Keratinocyte (primary cell): ENCODE measurements around the gene CUTC. TPM values are rescaled to one million over a fixed set of nuclear protein-coding genes. Genes with fewer than 3 reads are reported as not detected.

ENCODE experiments used
- DNase-seq: peaks from one replicate; pipeline ENCODE4 v3.0.0-alpha.2; 2011; ENCODE audit warnings: low read depth, missing footprints, low spot score
- FAIRE-seq: peaks from 2 replicates; lab custom pipeline; 2011; peaks lifted over from hg19 to GRCh38; lab: Jason Lieb, UNC
- H2AFZ ChIP-seq: 2 replicates; pipeline ENCODE4 v1.6.0; 2012; ENCODE audit warnings: low read length, control low read depth, inconsistent platforms; ENCODE audit not compliant: control insufficient read depth
- H3K27ac ChIP-seq: 2 replicates; pipeline ENCODE4 v1.5.1; 2011; ENCODE audit warnings: low read length; ENCODE audit not compliant: control insufficient read depth, insufficient read depth
- H3K27me3 ChIP-seq: 3 replicates; pipeline ENCODE4 v1.6.0; 2011; ENCODE audit warnings: low read length; ENCODE audit not compliant: control insufficient read depth, insufficient read depth; ENCODE audit errors: extremely low read depth
- H3K36me3 ChIP-seq, 2 experiments: 2 replicates in 1 of 2; 3 replicates in 1 of 2; pipeline ENCODE4 v1.5.1; 2011; ENCODE audit warnings: low read length in 2 of 2, mild to moderate bottlenecking in 1 of 2; ENCODE audit not compliant: control insufficient read depth in 2 of 2, insufficient read depth in 2 of 2; ENCODE audit errors: extremely low read depth in 1 of 2
- H3K4me1 ChIP-seq: 3 replicates; pipeline ENCODE4 v1.5.1; 2011; ENCODE audit warnings: low read length; ENCODE audit not compliant: control insufficient read depth, insufficient read depth; ENCODE audit errors: extremely low read depth
- H3K4me2 ChIP-seq: 3 replicates; pipeline ENCODE4 v1.6.0; 2011; ENCODE audit warnings: low read depth, low read length; ENCODE audit not compliant: control insufficient read depth, insufficient read depth; ENCODE audit errors: extremely low read depth
- H3K4me3 ChIP-seq, 3 experiments: fragments of 200-600 bp in 1 of 3; sonication (generic) in 1 of 3; 2 replicates in 2 of 3; 3 replicates in 1 of 3; pipeline ENCODE4 v1.5.1; 2011 to 2016; ENCODE audit warnings: low read length in 3 of 3, mild to moderate bottlenecking in 3 of 3, control low read depth in 2 of 3, inconsistent platforms in 1 of 3, low read depth in 1 of 3, mixed read lengths in 1 of 3, mixed run types in 1 of 3, moderate library complexity in 1 of 3; ENCODE audit not compliant: control insufficient read depth in 2 of 3, insufficient read depth in 2 of 3; ENCODE audit errors: extremely low read depth in 1 of 3
- H3K79me2 ChIP-seq: 2 replicates; pipeline ENCODE4 v1.6.0; 2012; ENCODE audit warnings: low read length; ENCODE audit not compliant: control insufficient read depth, insufficient read depth
- H3K9ac ChIP-seq: 3 replicates; pipeline ENCODE4 v1.6.0; 2011; ENCODE audit warnings: low read length; ENCODE audit not compliant: control insufficient read depth, insufficient read depth; ENCODE audit errors: extremely low read depth
- H3K9me1 ChIP-seq: 3 replicates; pipeline ENCODE4 v1.6.0; 2011; ENCODE audit warnings: low read length; ENCODE audit not compliant: control insufficient read depth, insufficient read depth; ENCODE audit errors: extremely low read depth
- H3K9me3 ChIP-seq: 2 replicates; pipeline ENCODE4 v1.5.1; 2012; ENCODE audit warnings: low read depth, low read length; ENCODE audit not compliant: control insufficient read depth
- H4K20me1 ChIP-seq: 3 replicates; pipeline ENCODE4 v1.6.0; 2011; ENCODE audit warnings: low read length; ENCODE audit not compliant: control insufficient read depth, insufficient read depth; ENCODE audit errors: extremely low read depth
- EZH2 ChIP-seq: IDR thresholded peaks from one replicate; pipeline ENCODE4 v1.6.1; 2012; ENCODE audit warnings: inconsistent platforms, mild to moderate bottlenecking, low read length, moderate library complexity
- dilution Hi-C: fragments of 300-500 bp; cut with MboI; formaldehyde crosslinking; loops from one replicate; pipeline ENCODE4 v1.7.0; 2020; ENCODE audit warnings: low sequenced_read_pairs; ENCODE audit not compliant: extremely low pct_ligation_motif_present
- polyA plus RNA-seq, 5 experiments: library from polyadenylated mRNA; depleted of rRNA in 3 of 5; stranded (reverse) in 3 of 5; stranded (forward) in 1 of 5; unstranded in 1 of 5; fragments of >200 nt; gene quantifications; 1 replicate in 1 of 5; 2 replicates in 3 of 5; 3 replicates in 1 of 5; pipeline versions ENCODE4 v1.2.1 to v1.2.3, GENCODE V29; 2011 to 2012; ENCODE audit warnings: missing spikeins in 2 of 5, low read depth in 1 of 5, low replicate concordance in 1 of 5
- TF ChIP-seq, protein P1 (sequence below), 3 experiments: IDR thresholded peaks in 1 of 3; conservative IDR thresholded peaks in 1 of 3; optimal IDR thresholded peaks in 1 of 3; 2 replicates in 2 of 3; 3 replicates in 1 of 3; pipeline versions ENCODE3 to v1.5.1; 2011; ENCODE audit warnings: low read length in 3 of 3, mild to moderate bottlenecking in 3 of 3, moderate library complexity in 2 of 3, control low read depth in 1 of 3, inconsistent platforms in 1 of 3; ENCODE audit not compliant: insufficient read depth in 2 of 3; ENCODE audit errors: extremely low read depth in 1 of 3

The CUTC gene
- polyA plus RNA-seq, 1 donor (not counting 4 experiments of a cell fraction or from before 2014, with no cell fraction given) = 29.5 TPM

DNA sequence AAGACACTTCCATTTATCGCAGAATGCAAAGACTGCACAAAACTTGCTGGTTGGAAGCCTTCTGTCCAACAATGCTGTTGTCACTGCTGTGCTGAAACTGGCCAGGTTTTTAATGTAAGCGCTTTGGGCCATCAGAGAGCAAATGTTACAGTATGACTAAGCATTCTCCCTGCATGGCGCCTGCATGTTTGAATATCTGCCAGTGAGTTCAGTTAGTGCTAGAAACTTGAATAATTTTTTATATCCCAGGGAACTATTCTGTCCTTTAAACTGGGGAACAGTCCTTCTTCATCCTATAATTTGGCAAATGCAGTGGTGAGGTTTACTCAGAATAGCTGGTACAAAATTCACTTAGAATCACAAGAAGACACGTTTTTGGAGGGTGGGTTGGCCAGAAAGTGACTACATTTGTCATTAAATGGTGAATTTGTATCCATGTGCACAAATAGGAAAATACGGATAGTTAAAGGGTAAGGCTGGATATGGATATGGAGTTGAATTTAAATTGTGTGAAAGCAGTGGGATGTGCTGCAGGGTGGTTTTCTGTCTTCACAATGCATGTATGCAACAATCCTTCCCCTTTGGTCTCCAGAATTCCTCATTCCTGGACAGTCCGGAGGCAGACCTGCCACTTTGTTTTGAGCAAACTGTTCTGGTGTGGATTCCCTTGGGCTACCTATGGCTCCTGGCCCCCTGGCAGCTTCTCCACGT is 52.1 kb downstream of the CUTC start:
- peak overlapping the region; percentile 19 for H3K27ac ChIP-seq
- no peak overlapping the region for H3K4me2 ChIP-seq
- no peaks in the 10 kb centered on the region for H3K79me2 ChIP-seq
- H4K20me1 ChIP-seq = no peaks in the 10 kb centered on the region
- H3K9ac ChIP-seq = no peak overlapping the region
- no peaks in the 10 kb centered on the region for H3K36me3 ChIP-seq
- H2AFZ ChIP-seq = no peak overlapping the region
- FAIRE-seq (peak; percentile 34), DNase-seq (no peak)
- H3K9me1 ChIP-seq = no peaks in the 10 kb centered on the region
- H3K4me1 ChIP-seq = peaks cover 65% of the 10 kb centered on the region
- TF ChIP-seq, protein P1, sequence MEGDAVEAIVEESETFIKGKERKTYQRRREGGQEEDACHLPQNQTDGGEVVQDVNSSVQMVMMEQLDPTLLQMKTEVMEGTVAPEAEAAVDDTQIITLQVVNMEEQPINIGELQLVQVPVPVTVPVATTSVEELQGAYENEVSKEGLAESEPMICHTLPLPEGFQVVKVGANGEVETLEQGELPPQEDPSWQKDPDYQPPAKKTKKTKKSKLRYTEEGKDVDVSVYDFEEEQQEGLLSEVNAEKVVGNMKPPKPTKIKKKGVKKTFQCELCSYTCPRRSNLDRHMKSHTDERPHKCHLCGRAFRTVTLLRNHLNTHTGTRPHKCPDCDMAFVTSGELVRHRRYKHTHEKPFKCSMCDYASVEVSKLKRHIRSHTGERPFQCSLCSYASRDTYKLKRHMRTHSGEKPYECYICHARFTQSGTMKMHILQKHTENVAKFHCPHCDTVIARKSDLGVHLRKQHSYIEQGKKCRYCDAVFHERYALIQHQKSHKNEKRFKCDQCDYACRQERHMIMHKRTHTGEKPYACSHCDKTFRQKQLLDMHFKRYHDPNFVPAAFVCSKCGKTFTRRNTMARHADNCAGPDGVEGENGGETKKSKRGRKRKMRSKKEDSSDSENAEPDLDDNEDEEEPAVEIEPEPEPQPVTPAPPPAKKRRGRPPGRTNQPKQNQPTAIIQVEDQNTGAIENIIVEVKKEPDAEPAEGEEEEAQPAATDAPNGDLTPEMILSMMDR (optimal IDR thresholded peaks at IDR 0.05 in 1 of 3, IDR thresholded peaks at IDR 0.05 in 1 of 3, conservative IDR thresholded peaks at IDR 0.05 in 1 of 3; ENCODE audit: extremely low read depth in 1 of 3, insufficient read depth in 2 of 3, low read length in 3 of 3) = no peak
- TF ChIP-seq EZH2 = no peak
- no peak overlapping the region for H3K4me3 ChIP-seq
- no peaks in the 10 kb centered on the region for H3K27me3 ChIP-seq
- H3K9me3 ChIP-seq = no peaks in the 10 kb centered on the region
- dilution Hi-C loops = no loop called here

DNA sequence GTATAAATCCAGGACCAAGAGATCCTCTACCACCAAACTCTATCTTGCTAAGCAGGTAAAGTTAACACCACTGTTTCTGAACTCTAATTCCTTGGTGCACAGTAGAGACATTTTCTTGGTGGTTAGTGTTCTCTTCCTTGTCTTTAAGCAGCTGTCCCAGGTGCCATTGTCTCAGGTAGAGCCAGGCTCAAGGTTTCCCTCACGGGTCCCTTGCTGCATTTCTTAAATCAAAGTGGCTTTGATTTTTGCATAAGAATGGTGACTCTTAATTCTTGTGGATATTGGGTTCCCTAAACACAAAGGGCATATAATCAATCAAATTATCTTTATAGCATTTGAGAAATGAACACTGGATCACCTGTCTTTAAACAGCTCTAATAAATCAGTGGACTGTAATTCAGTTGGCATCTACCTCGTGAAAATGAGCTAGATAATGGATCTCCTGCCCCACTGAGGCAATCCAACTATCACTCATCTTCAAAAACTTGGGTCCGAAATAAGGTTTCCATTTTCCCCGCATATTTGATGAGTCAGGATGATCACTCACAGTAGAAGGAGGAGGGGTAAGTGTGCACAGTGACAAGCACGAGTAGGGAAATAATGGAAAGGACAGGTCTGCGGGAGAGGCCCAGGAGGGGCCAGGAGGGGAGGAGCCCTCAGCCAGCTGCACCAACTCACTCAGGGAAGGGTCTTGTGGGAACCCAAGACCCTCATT is 52.9 kb downstream of the CUTC start:
- no peak for DNase-seq

More for the DNA sequence above, 52.9 kb downstream of the CUTC start:
- H3K79me2 ChIP-seq = no peaks in the 10 kb centered on the region
- peak; percentile 44 for FAIRE-seq
- no peak for TF ChIP-seq EZH2
- TF ChIP-seq, protein P1 (optimal IDR thresholded peaks at IDR 0.05 in 1 of 3, IDR thresholded peaks at IDR 0.05 in 1 of 3, conservative IDR thresholded peaks at IDR 0.05 in 1 of 3; ENCODE audit: extremely low read depth in 1 of 3, insufficient read depth in 2 of 3, low read length in 3 of 3) = no peak
- H3K4me3 ChIP-seq = no peak overlapping the region
- H3K27ac ChIP-seq = peak overlapping the region; percentile 19
- H3K27me3 ChIP-seq = no peaks in the 10 kb centered on the region
- no peak overlapping the region for H2AFZ ChIP-seq
- no peaks in the 10 kb centered on the region for H4K20me1 ChIP-seq
- H3K36me3 ChIP-seq = no peaks in the 10 kb centered on the region
- no peaks in the 10 kb centered on the region for H3K9me1 ChIP-seq
- H3K9ac ChIP-seq = no peak overlapping the region
- dilution Hi-C loops = no loop called here
- peaks cover 60% of the 10 kb centered on the region for H3K4me1 ChIP-seq
- no peaks in the 10 kb centered on the region for H3K9me3 ChIP-seq
- no peak overlapping the region for H3K4me2 ChIP-seq
